Smooth muscle cell (in vitro differentiated cells): ENCODE data around the gene EXT2. TPM values are rescaled to one million over a fixed set of nuclear protein-coding genes. Genes with fewer than 3 reads are reported as not detected.
A peak's percentile ranks its signal among the peaks of the same experiment; 100 is the strongest.

ENCODE experiments used
- DNase-seq: peaks from one replicate; lab custom pipeline; 2025; ENCODE audit not compliant: unreplicated experiment; lab: John Stamatoyannopoulos, UW
- H2AFZ ChIP-seq: fragments of 200-600 bp; sonication (generic); 2 replicates; pipeline ENCODE4 v1.6.0; 2016; ENCODE audit warnings: antibody characterized with exemption, low read depth, mild to moderate bottlenecking
- H3F3A ChIP-seq: fragments of 200-600 bp; sonication (generic); 2 replicates; pipeline ENCODE4 v1.6.0; 2017; ENCODE audit warnings: antibody characterized with exemption, low read depth
- H3K27ac ChIP-seq: fragments of 200-600 bp; sonication (generic); 2 replicates; pipeline ENCODE4 v1.5.1; 2016; ENCODE audit warnings: low read depth, mild to moderate bottlenecking
- H3K27me3 ChIP-seq: fragments of 200-600 bp; sonication (generic); 2 replicates; pipeline ENCODE4 v1.6.1; 2016; ENCODE audit warnings: low read depth, mild to moderate bottlenecking
- H3K36me3 ChIP-seq: fragments of 200-600 bp; sonication (generic); 2 replicates; pipeline ENCODE4 v1.5.1; 2016; ENCODE audit warnings: low read depth
- H3K4me1 ChIP-seq: fragments of 200-600 bp; sonication (generic); 2 replicates; pipeline ENCODE4 v1.5.1; 2016; ENCODE audit warnings: low read depth
- H3K4me2 ChIP-seq: fragments of 200-600 bp; sonication (generic); 2 replicates; pipeline ENCODE4 v1.6.0; 2016; ENCODE audit warnings: mild to moderate bottlenecking
- H3K4me3 ChIP-seq: fragments of 200-600 bp; sonication (generic); 2 replicates; pipeline ENCODE4 v1.5.1; 2016; ENCODE audit warnings: mild to moderate bottlenecking
- H3K79me2 ChIP-seq: fragments of 200-600 bp; sonication (generic); 2 replicates; pipeline ENCODE4 v1.6.0; 2016; ENCODE audit warnings: low read depth, mild to moderate bottlenecking
- H3K9ac ChIP-seq: fragments of 200-600 bp; sonication (generic); 2 replicates; pipeline ENCODE4 v1.6.0; 2016; ENCODE audit warnings: low read depth
- H3K9me3 ChIP-seq: fragments of 200-600 bp; sonication (generic); replicated peaks from 2 replicates; pipeline ENCODE4 v1.5.1; 2016; ENCODE audit warnings: low read depth
- H4K20me1 ChIP-seq: fragments of 200-600 bp; sonication (generic); 2 replicates; pipeline ENCODE4 v1.6.0; 2016; ENCODE audit warnings: low read depth
- CTCF ChIP-seq: fragments of 200-600 bp; sonication (generic); IDR thresholded peaks from 2 replicates; pipeline ENCODE4 v1.5.1; 2017; ENCODE audit warnings: borderline replicate concordance, mild to moderate bottlenecking, antibody characterized with exemption; ENCODE audit not compliant: insufficient read depth, poor library complexity, severe bottlenecking
- WGBS: methylation state at CpG from one replicate; pipeline ENCODE4 v1.1.7; 2016; ENCODE audit warnings: low lambda C conversion rate; 5-methylcytosine and 5-hydroxymethylcytosine counted together
- polyA plus RNA-seq: library from polyadenylated mRNA; unstranded; fragments of >200 nt; fragmentation: Nextera tagmentation; extraction: Ambion mirVana; gene quantifications from 2 replicates; pipeline ENCODE4 v1.2.1, GENCODE V29; 2016
- total RNA-seq: library from RNA; depleted of rRNA; stranded (reverse); fragments of >200 nt; gene quantifications from 2 replicates; pipeline ENCODE4 v1.2.3, GENCODE V29; 2014

Gene EXT2
- total and polyA plus RNA-seq, 2 experiments from 2014 or later: 87.6 to 144 TPM

GRCh38 chr11:44088377-44088776 is 7.1 kb upstream of the EXT2 start:
- DNase-seq: no peak
- TF ChIP-seq CTCF: no peak
- Histone ChIP-seq H3K27me3 (no peaks in the 10 kb centered on the region), H3K36me3 (no peaks in the 10 kb centered on the region), H2AFZ (no peak overlapping the region), H3K4me1 (no peaks in the 10 kb centered on the region), H3K79me2 (no peaks in the 10 kb centered on the region), H3K4me2 (no peak overlapping the region), H3F3A (no peaks in the 10 kb centered on the region), H3K4me3 (no peak overlapping the region), H3K9me3 (no peaks in the 10 kb centered on the region), H3K27ac (no peak overlapping the region), H3K9ac (no peak overlapping the region), H4K20me1 (no peaks in the 10 kb centered on the region)
- 94% methylated on average over 4 of the region's 4 CpGs for WGBS

DNA sequence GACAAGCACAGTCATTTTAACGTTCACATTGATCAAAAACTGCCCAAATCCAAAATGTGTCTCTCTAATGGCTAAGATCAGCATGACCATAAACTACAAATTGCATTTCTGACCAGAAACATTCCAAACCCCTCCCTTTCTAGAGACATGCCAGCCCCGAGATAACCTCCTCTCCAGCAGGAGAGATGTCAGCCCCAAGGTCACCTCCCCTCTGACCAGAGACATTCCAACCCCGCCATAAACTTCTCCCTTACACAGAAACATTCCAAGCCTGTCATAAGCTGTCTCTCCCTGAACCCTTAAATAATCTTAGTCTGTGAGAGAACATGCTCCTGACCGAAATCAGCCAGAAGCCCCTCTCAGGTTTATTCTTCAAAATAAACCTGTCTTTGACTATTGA is 6.6 kb upstream of the EXT2 start:
- Histone ChIP-seq H3K4me2 (no peak overlapping the region), H3K36me3 (no peaks in the 10 kb centered on the region)
- TF ChIP-seq CTCF: no peak

DNA sequence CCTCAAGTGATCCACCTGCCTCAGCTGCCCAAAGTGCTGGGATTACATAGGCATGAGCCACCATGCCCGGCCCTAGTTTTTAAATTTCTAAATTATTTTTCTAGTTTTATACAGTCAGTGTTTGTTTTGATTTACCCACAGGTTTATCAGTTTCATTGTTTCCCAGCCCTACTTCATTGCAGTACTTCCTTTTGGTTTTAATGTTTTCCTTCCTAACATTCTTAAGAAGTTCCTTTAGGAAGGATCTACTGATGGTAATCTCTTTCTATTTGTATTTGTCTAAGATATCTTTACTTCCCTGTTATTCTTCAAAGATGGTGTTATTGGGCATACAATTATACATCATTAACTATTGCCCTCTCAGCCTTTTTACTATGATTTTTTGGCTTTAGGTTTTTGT is 4.9 kb upstream of the EXT2 start:
- Histone ChIP-seq H3K4me2 (no peak overlapping the region), H4K20me1 (no peaks in the 10 kb centered on the region), H3K79me2 (no peaks in the 10 kb centered on the region), H3F3A (no peaks in the 10 kb centered on the region), H3K36me3 (no peaks in the 10 kb centered on the region), H3K4me3 (no peak overlapping the region), H3K27ac (no peak overlapping the region), H2AFZ (no peak overlapping the region), H3K9ac (no peak overlapping the region), H3K9me3 (no peaks in the 10 kb centered on the region), H3K4me1 (no peaks in the 10 kb centered on the region), H3K27me3 (no peaks in the 10 kb centered on the region)
- no peak for TF ChIP-seq CTCF
- no peak for DNase-seq
- WGBS: 89% methylated on average over 1 of the region's 1 CpG

More for the DNA sequence above, 6.6 kb upstream of the EXT2 start:
- WGBS: 93% methylated on average over 4 of the region's 4 CpGs
- H3K9me3 ChIP-seq: no peaks in the 10 kb centered on the region
- H3K9ac ChIP-seq: no peak overlapping the region
- no peaks in the 10 kb centered on the region for H3K79me2 ChIP-seq
- no peaks in the 10 kb centered on the region for H3K27me3 ChIP-seq
- no peak overlapping the region for H2AFZ ChIP-seq
- no peak overlapping the region for H3K4me3 ChIP-seq
- H3K4me1 ChIP-seq: no peaks in the 10 kb centered on the region
- no peak overlapping the region for H3K27ac ChIP-seq
- H4K20me1 ChIP-seq: no peaks in the 10 kb centered on the region
- H3F3A ChIP-seq: no peaks in the 10 kb centered on the region
- no peak for DNase-seq

DNA sequence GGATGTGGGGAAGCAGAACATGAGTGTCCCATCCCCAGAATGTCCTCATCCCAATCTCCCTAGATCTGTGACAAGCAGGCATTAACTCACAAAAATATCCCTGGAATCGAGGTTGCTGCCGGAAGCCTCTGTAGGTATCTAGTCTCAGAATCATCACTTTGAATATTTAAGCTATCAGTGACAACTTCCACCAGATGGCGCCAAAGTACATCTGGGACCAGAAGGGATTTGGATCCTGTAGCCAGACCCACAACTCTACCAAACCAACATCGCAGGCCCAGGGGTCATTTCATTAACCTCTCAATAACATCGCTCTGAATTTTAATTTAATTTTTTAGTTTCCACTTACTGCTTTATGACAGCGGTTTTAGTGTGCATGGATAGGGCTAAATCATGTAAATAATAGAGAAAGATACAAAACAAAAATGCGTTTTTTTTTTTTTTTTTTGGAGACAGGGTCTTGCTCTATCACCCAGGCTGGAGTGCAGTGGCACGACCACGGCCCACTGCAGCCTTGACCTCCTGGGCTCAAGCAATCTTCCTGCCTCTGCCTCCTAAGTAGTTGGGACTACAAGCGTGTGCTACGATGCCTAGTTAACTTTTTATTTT is 1.1 kb upstream of the EXT2 start:
- WGBS: 43% methylated on average over 11 of the region's 11 CpGs
- Histone ChIP-seq H3F3A (no peaks in the 10 kb centered on the region), H3K36me3 (no peaks in the 10 kb centered on the region), H3K79me2 (peaks cover 12% of the 10 kb centered on the region), H4K20me1 (peaks cover 32% of the 10 kb centered on the region), H3K4me1 (peaks cover 9% of the 10 kb centered on the region), H3K4me3 (no peak overlapping the region), H3K9me3 (no peaks in the 10 kb centered on the region), H3K9ac (no peak overlapping the region), H3K27me3 (no peaks in the 10 kb centered on the region), H3K27ac (no peak overlapping the region), H2AFZ (no peak overlapping the region), H3K4me2 (no peak overlapping the region)
- DNase-seq: peak; percentile 8
- peak; percentile 71 for TF ChIP-seq CTCF
